Fibroblast of lung (primary cell): ENCODE data around the gene FANCF.

Experiments
- CTCF ChIP-seq, 2 donors: IDR thresholded peaks in 1 of 2; conservative IDR thresholded peaks in 1 of 2; 1 replicate in 1 of 2; 2 replicates in 1 of 2; pipeline ENCODE4 v1.5.1; 2011 to 2012; ENCODE audit warnings: low read length in 2 of 2, control low read depth in 1 of 2, inconsistent platforms in 1 of 2, low read depth in 1 of 2, mild to moderate bottlenecking in 1 of 2
- EZH2 ChIP-seq: IDR thresholded peaks from 2 replicates; pipeline ENCODE4 v1.5.1; 2012; ENCODE audit warnings: low read length, control low read depth, mild to moderate bottlenecking; ENCODE audit errors: missing control alignments

DNA sequence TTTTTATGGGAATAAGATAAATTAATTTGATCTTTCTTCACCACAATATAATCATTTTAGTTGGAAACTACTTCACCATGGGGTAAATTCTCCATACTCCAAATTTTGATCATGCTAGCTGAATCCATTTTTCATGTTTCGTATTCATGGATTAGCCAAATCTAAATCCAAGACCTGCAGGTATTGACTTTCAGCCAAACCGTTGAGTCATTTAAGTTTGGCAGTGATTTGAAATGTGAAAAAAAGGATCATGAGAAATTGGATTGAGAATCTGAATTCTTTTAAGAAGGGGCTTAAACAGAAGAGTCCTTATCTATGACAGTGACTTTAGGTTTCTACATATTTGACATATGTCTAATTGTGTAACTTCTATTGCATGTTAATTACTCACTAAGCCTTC is 46.1 kb upstream of the FANCF start:
- no peak for TF ChIP-seq CTCF (conservative IDR thresholded peaks at IDR 0.05 in 1 of 2, IDR thresholded peaks at IDR 0.05 in 1 of 2; ENCODE audit: low read depth in 1 of 2, low read length in 2 of 2)
- no peak for TF ChIP-seq EZH2
